ENCODE data around the gene SOX18.
A peak's percentile ranks its signal among the peaks of the same experiment; 100 is the strongest.

Gene SOX18

GRCh38 chr20:64080013-64080812, 30.8 kb upstream of the SOX18 start, which contains the start of gene OPRL1:
TSS of gene OPRL1 (plus strand) at chr20:64080082. CDS start at chr20:64092721, 12,639 bp downstream.
- DNase-seq: peak; percentile 35

- peak; percentile 61 for DNase-seq
These were observed 30.0 kb upstream of the SOX18 start, which contains the start of gene RGS19 for GRCh38 chr20:64079273-64080012. TSS of gene RGS19 (minus strand) at chr20:64079518. CDS start at chr20:64076886, 2,632 bp downstream.

GRCh38 chr20:64078934-64079272, 29.5 kb upstream of the SOX18 start:
- no peak for DNase-seq

GRCh38 chr20:64077876-64078551, 28.6 kb upstream of the SOX18 start:
- peak; percentile 69 for DNase-seq

GRCh38 chr20:64077541-64077875, 28.1 kb upstream of the SOX18 start:
- DNase-seq: no peak

- peak; percentile 37 for DNase-seq
These were observed 27.7 kb upstream of the SOX18 start for GRCh38 chr20:64077094-64077493.

- no peak for DNase-seq
These were observed 26.9 kb upstream of the SOX18 start for GRCh38 chr20:64076061-64076997.

- no peak for DNase-seq
These were observed 26.1 kb upstream of the SOX18 start for GRCh38 chr20:64075556-64075955.

- no peak for DNase-seq
These were observed 25.5 kb upstream of the SOX18 start for GRCh38 chr20:64074963-64075362.

- DNase-seq: no peak
These were observed 24.8 kb upstream of the SOX18 start for GRCh38 chr20:64074184-64074789.

- DNase-seq: no peak
These were observed 24.2 kb upstream of the SOX18 start for GRCh38 chr20:64073476-64074183.

- no peak for DNase-seq
These were observed 23.1 kb upstream of the SOX18 start for GRCh38 chr20:64072498-64073063.

GRCh38 chr20:64071341-64072332, 22.2 kb upstream of the SOX18 start:
- DNase-seq: no peak

GRCh38 chr20:64070244-64070993, 21.0 kb upstream of the SOX18 start:
- no peak for DNase-seq

- DNase-seq: no peak
These were observed 20.3 kb upstream of the SOX18 start for GRCh38 chr20:64069614-64070243.

- no peak for DNase-seq
These were observed 19.8 kb upstream of the SOX18 start for GRCh38 chr20:64069209-64069613.

- DNase-seq: no peak
These were observed 19.2 kb upstream of the SOX18 start for GRCh38 chr20:64068386-64069208.

All from activated gamma-delta T cell treated with Interleukin-2 at 50 U/mL for 16 hours (primary cell).